IMR-90 (cell line): ENCODE measurements around the gene ANKRD9. TPM values are rescaled to one million over a fixed set of nuclear protein-coding genes. Genes with fewer than 3 reads are reported as not detected.

Source experiments
- ATAC-seq: fragments of 200-7000 bp; cut with Tn5 transposase; 2 replicates; pipeline ENCODE4 v1.9.1; 2020; ENCODE audit warnings: low read depth, mild to moderate bottlenecking, moderate library complexity
- BruUV-seq: library from RNA; stranded (reverse); fragments of 400-500 nt; replicated peaks from 2 replicates; lab custom pipeline; 2021; lab: Mats Ljungman, UMichigan
- CTCF ChIA-PET: fragments of 300-600 bp; formaldehyde crosslinking; extraction: SDS; loops from one replicate; lab custom pipeline; 2021; ENCODE audit warnings: antibody characterized with exemption; lab: Yijun Ruan, JAX
- POLR2A ChIA-PET: fragments of 300-600 bp; sonication (Branson Sonifier 250); formaldehyde crosslinking; loops from one replicate; lab custom pipeline; 2022; ENCODE audit warnings: antibody characterized with exemption; ENCODE audit not compliant: unreplicated experiment; lab: Charles Lee
- DNase-seq: peaks from one replicate; pipeline ENCODE4 v3.0.0; 2013
- H2AFZ ChIP-seq: replicated peaks from 2 replicates; pipeline ENCODE3; 2013; ENCODE audit warnings: low read length, mild to moderate bottlenecking; ENCODE audit not compliant: poor library complexity
- H2AK5ac ChIP-seq: 2 replicates; pipeline ENCODE4 v1.6.1; 2013; ENCODE audit warnings: low read depth, low read length, inconsistent platforms
- H2AK9ac ChIP-seq: replicated peaks from 2 replicates; pipeline ENCODE3; 2013; ENCODE audit warnings: mild to moderate bottlenecking, low read depth, low read length, moderate library complexity; ENCODE audit not compliant: poor library complexity
- H2BK120ac ChIP-seq: 2 replicates; pipeline ENCODE4 v1.6.1; 2013; ENCODE audit warnings: low read depth, low read length, inconsistent platforms
- H2BK15ac ChIP-seq: 3 replicates; pipeline ENCODE4 v1.6.1; 2013; ENCODE audit warnings: low read depth, low read length, inconsistent platforms
- H2BK20ac ChIP-seq: 2 replicates; pipeline ENCODE4 v1.6.1; 2013; ENCODE audit warnings: low read depth, mild to moderate bottlenecking, inconsistent platforms, low read length, moderate library complexity
- H2BK5ac ChIP-seq: 2 replicates; pipeline ENCODE4 v1.6.1; 2013; ENCODE audit warnings: mild to moderate bottlenecking, low read depth, low read length, inconsistent platforms; ENCODE audit not compliant: poor library complexity, severe bottlenecking
- H3K14ac ChIP-seq: replicated peaks from 2 replicates; pipeline ENCODE4 v1.6.1; 2013; ENCODE audit warnings: low read depth, low read length, inconsistent platforms
- H3K18ac ChIP-seq: 2 replicates; pipeline ENCODE4 v1.6.1; 2013; ENCODE audit warnings: low read depth, low read length, control low read depth
- H3K23ac ChIP-seq: 2 replicates; pipeline ENCODE4 v1.6.1; 2013; ENCODE audit warnings: low read depth, low read length, inconsistent platforms
- H3K27ac ChIP-seq: 2 replicates; pipeline ENCODE4 v1.5.1; 2013; ENCODE audit warnings: mild to moderate bottlenecking, control low read depth, low read length; ENCODE audit not compliant: insufficient read depth
- H3K27me3 ChIP-seq: 2 replicates; pipeline ENCODE4 v1.6.1; 2013; ENCODE audit warnings: low read length; ENCODE audit not compliant: control insufficient read depth, insufficient read depth
- H3K36me3 ChIP-seq: 2 replicates; pipeline ENCODE4 v1.6.1; 2013; ENCODE audit warnings: low read length, mixed read lengths; ENCODE audit not compliant: control insufficient read depth, insufficient read depth
- H3K4ac ChIP-seq: 2 replicates; pipeline ENCODE4 v1.6.1; 2013; ENCODE audit warnings: low read depth, low read length, inconsistent platforms
- H3K4me1 ChIP-seq: 2 replicates; pipeline ENCODE4 v1.6.1; 2013; ENCODE audit warnings: low read length, mixed read lengths; ENCODE audit not compliant: control insufficient read depth, insufficient read depth
- H3K4me2 ChIP-seq: 2 replicates; pipeline ENCODE4 v1.6.1; 2013; ENCODE audit warnings: low read depth, mild to moderate bottlenecking, control low read depth, low read length, moderate library complexity
- H3K4me3 ChIP-seq: 2 replicates; pipeline ENCODE4 v1.5.1; 2013; ENCODE audit warnings: low read depth, mild to moderate bottlenecking, control low read depth, low read length, moderate library complexity; ENCODE audit not compliant: insufficient read depth
- H3K56ac ChIP-seq: 2 replicates; pipeline ENCODE4 v1.6.1; 2013; ENCODE audit warnings: low read length, inconsistent platforms; ENCODE audit not compliant: insufficient read depth; ENCODE audit errors: extremely low read depth
- H3K79me1 ChIP-seq, 2 experiments: 2 replicates each; pipeline ENCODE4 v1.6.1; 2013; ENCODE audit warnings: low read length in 2 of 2, inconsistent platforms in 1 of 2, low read depth in 1 of 2
- H3K9ac ChIP-seq: 2 replicates; pipeline ENCODE4 v1.6.1; 2013; ENCODE audit warnings: low read depth, low read length, control low read depth
- H3K9me1 ChIP-seq: 2 replicates; pipeline ENCODE4 v1.6.1; 2013; ENCODE audit warnings: low read length, inconsistent platforms; ENCODE audit not compliant: insufficient read depth
- H3K9me3 ChIP-seq: 2 replicates; pipeline ENCODE4 v1.6.1; 2013; ENCODE audit warnings: low read length; ENCODE audit not compliant: control insufficient read depth, insufficient read depth
- H4K20me1 ChIP-seq: 2 replicates; pipeline ENCODE4 v1.6.1; 2013; ENCODE audit warnings: low read length, inconsistent platforms; ENCODE audit not compliant: insufficient read depth
- H4K5ac ChIP-seq: 2 replicates; pipeline ENCODE4 v1.6.1; 2013; ENCODE audit warnings: mild to moderate bottlenecking, low read depth, low read length, control low read depth
- H4K8ac ChIP-seq, 2 experiments: 2 replicates each; pipeline ENCODE4 v1.6.1; 2013; ENCODE audit warnings: low read depth in 2 of 2, low read length in 2 of 2, control low read depth in 1 of 2, inconsistent platforms in 1 of 2
- H4K91ac ChIP-seq: 2 replicates; pipeline ENCODE4 v1.6.1; 2013; ENCODE audit warnings: low read depth, low read length, inconsistent platforms; ENCODE audit not compliant: insufficient read depth
- CTCF ChIP-seq: conservative IDR thresholded peaks from 2 replicates; pipeline ENCODE4 v1.5.1; 2012; ENCODE audit warnings: mild to moderate bottlenecking, low read depth, low read length, improper control_type of control experiment
- ELK1 ChIP-seq: fragments of 150-350 bp; IDR thresholded peaks from 2 replicates; pipeline ENCODE4 v1.6.1; 2016; ENCODE audit warnings: low read depth, mild to moderate bottlenecking, low read length, moderate library complexity, borderline replicate concordance
- FOS ChIP-seq: fragments of 150-350 bp; IDR thresholded peaks from 2 replicates; pipeline ENCODE4 v1.6.1; 2016; ENCODE audit warnings: low read depth, low read length
- MAFK ChIP-seq: IDR thresholded peaks from 2 replicates; pipeline ENCODE4 v1.6.1; 2012; ENCODE audit warnings: low read depth, low read length, improper control_type of control experiment
- USF2 ChIP-seq: fragments of 150-350 bp; IDR thresholded peaks from 2 replicates; pipeline ENCODE4 v1.6.1; 2017; ENCODE audit warnings: mild to moderate bottlenecking, antibody characterized with exemption, low read length, low read depth
- WGBS, 2 experiments: methylation state at CpG; one replicate each; pipeline versions ENCODE4 v1.1.5 to v1.1.7; 2013; ENCODE audit warnings: missing lambda C conversion rate in 2 of 2; ENCODE audit not compliant: insufficient read length in 1 of 2; ENCODE audit errors: extremely low coverage in 2 of 2; 5-methylcytosine and 5-hydroxymethylcytosine counted together
- dilution Hi-C: fragments of 300-500 bp; cut with HindIII; formaldehyde crosslinking; loops from one replicate; pipeline ENCODE4 v1.14.3; 2018; ENCODE audit warnings: low sequenced_read_pairs; ENCODE audit not compliant: unreplicated experiment
- in situ Hi-C: fragments of 300-500 bp; cut with MboI; formaldehyde crosslinking; loops from 3 replicates; pipeline ENCODE4 v1.14.3; 2019; ENCODE audit warnings: low sequenced_read_pairs, inconsistent platforms, mixed read lengths
- intact Hi-C: fragments of 100-400 bp; cut with micrococcal nuclease; formaldehyde crosslinking; loops from 2 replicates; pipeline ENCODE4 v1.10.0; 2022
- polyA plus RNA-seq, 3 experiments: library from polyadenylated mRNA; depleted of rRNA; stranded (reverse); fragments of >200 nt; gene quantifications; 2 replicates each; pipeline ENCODE4 v1.2.3, GENCODE V29; 2012; ENCODE audit warnings: low replicate concordance in 1 of 3
- total RNA-seq: library from RNA; depleted of rRNA; stranded (reverse); fragments of >200 nt; gene quantifications from 2 replicates; pipeline ENCODE4 v1.2.3, GENCODE V29; 2012

ANKRD9 gene
- total and polyA plus RNA-seq, 2 of the 4 experiments (the other 2 are of a cell fraction) = 3.9 to 15.7 TPM

DNA sequence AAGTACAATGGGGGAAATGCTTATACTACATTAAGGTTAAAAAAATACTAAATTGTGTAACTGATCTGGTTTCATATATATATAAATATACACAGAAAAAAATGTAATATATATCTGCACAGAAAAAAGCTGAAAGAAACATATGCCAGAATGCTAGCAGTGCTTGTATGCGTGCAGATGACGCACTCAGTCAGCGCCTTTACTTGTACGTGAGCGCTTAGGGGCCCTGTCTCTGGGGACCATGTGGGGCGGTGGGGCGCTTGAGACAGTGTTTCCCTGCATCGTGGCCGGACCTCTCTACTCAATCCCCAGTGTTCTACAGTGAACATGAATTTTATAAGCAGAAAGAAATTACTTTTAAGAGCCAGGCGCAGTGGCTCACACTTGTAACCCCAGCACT lies 7.0 kb downstream of the ANKRD9 start:
- Histone ChIP-seq H4K8ac (no peak overlapping the region), H2BK20ac (0 out of 2 replicates have a peak overlapping the region, but pooled peaks have one; percentile 18), H3K36me3 (peaks cover 30% of the 10 kb centered on the region), H3K4me3 (no peak overlapping the region), H2AFZ (no peak overlapping the region), H4K91ac (no peak overlapping the region), H3K79me1 (peaks cover 0 to 4% of the 10 kb centered on the region in 2 experiments; a peak in 2 of 4 replicates), H3K9me3 (no peaks in the 10 kb centered on the region), H2BK5ac (no peak overlapping the region), H2BK15ac (no peak overlapping the region), H3K14ac (no peak overlapping the region), H3K18ac (no peak overlapping the region), H2BK120ac (no peak overlapping the region), H3K23ac (no peak overlapping the region), H3K9me1 (no peaks in the 10 kb centered on the region; the same call in 1 of the 2 replicates), H3K4ac (no peak overlapping the region), H3K27ac (no peak overlapping the region), H3K9ac (no peak overlapping the region), H2AK5ac (no peak overlapping the region), H2AK9ac (no peak overlapping the region), H3K4me2 (no peak overlapping the region), H4K5ac (no peak overlapping the region), H3K56ac (no peak overlapping the region), H4K20me1 (no peaks in the 10 kb centered on the region), H3K4me1 (no peaks in the 10 kb centered on the region), H3K27me3 (no peaks in the 10 kb centered on the region)
- 89% methylated on average over 4 of the region's 10 CpGs; no CpG with 5 or more reads in 1 of the 2 experiments for WGBS, 2 experiments
- dilution Hi-C loops (no loop called here), intact Hi-C loops (no loop called here), in situ Hi-C loops (no loop called here)
- POLR2A ChIA-PET = no interaction called here
- CTCF ChIA-PET = no interaction called here
- no TSS peak for BruUV-seq
- DNase-seq = no peak
- ATAC-seq = no peak
- no peak for TF ChIP-seq CTCF
- TF ChIP-seq ELK1 = no peak
- TF ChIP-seq FOS = no peak
- no peak for TF ChIP-seq USF2
- no peak for TF ChIP-seq MAFK
